WTC11 (cell line): ENCODE results near the gene TPP1.

ENCODE experiments used
- ESRRA ChIP-seq: sonication (generic); formaldehyde crosslinking; IDR thresholded peaks from 2 replicates; pipeline ENCODE4 v1.8.1; 2022; ENCODE audit warnings: mild to moderate bottlenecking, missing genetic modification reagents, borderline replicate concordance
- FOXJ3 ChIP-seq: sonication (generic); formaldehyde crosslinking; IDR thresholded peaks from 2 replicates; pipeline ENCODE4 v1.9.0; 2021; ENCODE audit warnings: missing genetic modification reagents, mild to moderate bottlenecking, borderline replicate concordance
- IRF2 ChIP-seq: sonication (generic); formaldehyde crosslinking; IDR thresholded peaks from 2 replicates; pipeline ENCODE4 v1.8.0; 2022; ENCODE audit warnings: low read depth, missing genetic modification reagents, borderline replicate concordance
- NR1H2 ChIP-seq: sonication (generic); formaldehyde crosslinking; IDR thresholded peaks from 2 replicates; pipeline ENCODE4 v1.9.0; 2021; ENCODE audit warnings: mild to moderate bottlenecking, moderate library complexity, missing genetic modification reagents
- NR3C1 ChIP-seq: sonication (generic); formaldehyde crosslinking; conservative IDR thresholded peaks from 2 replicates; pipeline ENCODE4 v1.8.1; 2023; ENCODE audit warnings: low read depth, mild to moderate bottlenecking, missing genetic modification reagents
- SP1 ChIP-seq: sonication (generic); formaldehyde crosslinking; conservative IDR thresholded peaks from 2 replicates; pipeline ENCODE4 v1.8.1; 2022; ENCODE audit warnings: missing genetic modification reagents
- TP53 ChIP-seq: sonication (generic); formaldehyde crosslinking; IDR thresholded peaks from 2 replicates; pipeline ENCODE4 v1.8.1; 2023; ENCODE audit warnings: mild to moderate bottlenecking, missing genetic modification reagents
- TF ChIP-seq, protein P1 (sequence below): fragments of 200-600 bp; IDR thresholded peaks from 2 replicates; pipeline ENCODE4 v1.8.0; 2022; ENCODE audit warnings: antibody characterized with exemption
- TF ChIP-seq, protein P2 (sequence below): sonication (generic); formaldehyde crosslinking; conservative IDR thresholded peaks from 2 replicates; pipeline ENCODE4 v1.8.1; 2022; ENCODE audit warnings: mild to moderate bottlenecking, missing genetic modification reagents
- TF ChIP-seq, protein P3 (sequence below): sonication (generic); formaldehyde crosslinking; IDR thresholded peaks from 2 replicates; pipeline ENCODE4 v1.8.0; 2022; ENCODE audit warnings: mild to moderate bottlenecking, missing genetic modification reagents

DNA sequence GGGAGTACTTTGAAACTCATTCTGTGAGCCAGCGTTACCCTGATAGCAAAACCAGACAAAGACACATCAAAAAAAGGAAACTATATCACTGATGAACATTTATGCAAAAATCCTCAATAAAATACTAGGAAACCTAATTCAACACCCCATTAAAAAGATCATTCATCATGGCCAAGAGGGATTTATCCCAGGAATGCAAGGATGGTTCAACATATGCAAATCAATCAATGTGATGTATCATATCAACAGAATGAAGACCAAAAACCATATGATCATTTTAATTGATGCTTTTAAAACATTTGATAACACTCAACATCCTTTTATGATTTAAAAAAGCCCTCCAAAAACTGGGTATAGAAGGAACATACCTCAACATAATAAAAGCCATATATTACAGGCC is 35.6 kb downstream of the TPP1 start:
- TF ChIP-seq SP1 (CRISPR knock-in tag), result no peak
- TF ChIP-seq, protein P1, sequence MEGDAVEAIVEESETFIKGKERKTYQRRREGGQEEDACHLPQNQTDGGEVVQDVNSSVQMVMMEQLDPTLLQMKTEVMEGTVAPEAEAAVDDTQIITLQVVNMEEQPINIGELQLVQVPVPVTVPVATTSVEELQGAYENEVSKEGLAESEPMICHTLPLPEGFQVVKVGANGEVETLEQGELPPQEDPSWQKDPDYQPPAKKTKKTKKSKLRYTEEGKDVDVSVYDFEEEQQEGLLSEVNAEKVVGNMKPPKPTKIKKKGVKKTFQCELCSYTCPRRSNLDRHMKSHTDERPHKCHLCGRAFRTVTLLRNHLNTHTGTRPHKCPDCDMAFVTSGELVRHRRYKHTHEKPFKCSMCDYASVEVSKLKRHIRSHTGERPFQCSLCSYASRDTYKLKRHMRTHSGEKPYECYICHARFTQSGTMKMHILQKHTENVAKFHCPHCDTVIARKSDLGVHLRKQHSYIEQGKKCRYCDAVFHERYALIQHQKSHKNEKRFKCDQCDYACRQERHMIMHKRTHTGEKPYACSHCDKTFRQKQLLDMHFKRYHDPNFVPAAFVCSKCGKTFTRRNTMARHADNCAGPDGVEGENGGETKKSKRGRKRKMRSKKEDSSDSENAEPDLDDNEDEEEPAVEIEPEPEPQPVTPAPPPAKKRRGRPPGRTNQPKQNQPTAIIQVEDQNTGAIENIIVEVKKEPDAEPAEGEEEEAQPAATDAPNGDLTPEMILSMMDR, result no peak
- TF ChIP-seq NR3C1, result no peak
- TF ChIP-seq, protein P2, sequence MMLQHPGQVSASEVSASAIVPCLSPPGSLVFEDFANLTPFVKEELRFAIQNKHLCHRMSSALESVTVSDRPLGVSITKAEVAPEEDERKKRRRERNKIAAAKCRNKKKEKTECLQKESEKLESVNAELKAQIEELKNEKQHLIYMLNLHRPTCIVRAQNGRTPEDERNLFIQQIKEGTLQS (CRISPR knock-in tag), result no peak
- TF ChIP-seq IRF2 (CRISPR knock-in tag), result no peak
- no peak for TF ChIP-seq FOXJ3 (CRISPR knock-in tag)
- TF ChIP-seq ESRRA (CRISPR knock-in tag), result no peak
- TF ChIP-seq, protein P3, sequence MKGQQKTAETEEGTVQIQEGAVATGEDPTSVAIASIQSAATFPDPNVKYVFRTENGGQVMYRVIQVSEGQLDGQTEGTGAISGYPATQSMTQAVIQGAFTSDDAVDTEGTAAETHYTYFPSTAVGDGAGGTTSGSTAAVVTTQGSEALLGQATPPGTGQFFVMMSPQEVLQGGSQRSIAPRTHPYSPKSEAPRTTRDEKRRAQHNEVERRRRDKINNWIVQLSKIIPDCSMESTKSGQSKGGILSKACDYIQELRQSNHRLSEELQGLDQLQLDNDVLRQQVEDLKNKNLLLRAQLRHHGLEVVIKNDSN (CRISPR knock-in tag), result no peak
- TF ChIP-seq NR1H2 (CRISPR knock-in tag), result no peak
- TF ChIP-seq TP53 (CRISPR knock-in tag), result no peak
